Activated CD8-positive, alpha-beta T cell treated with anti-CD3 and anti-CD28 coated beads, Interleukin-2, amount 10 ng/mL, durations not matched to agents 7 days and 5 days (primary cell): ENCODE data around the gene MRPL12. TPM values are rescaled to one million over a fixed set of nuclear protein-coding genes. Genes with fewer than 3 reads are reported as not detected.
"Not testable (repeated sequence)": the region's sequence is repeated elsewhere in the genome, so short reads cannot be mapped to it uniquely, and the experiment has no call there.

Experiments used
- ATAC-seq: fragments of 150-1000 bp; cut with Tn5 transposase; one replicate; pipeline ENCODE4 v1.10.0; 2021; ENCODE audit warnings: moderate library complexity
- CTCF ChIA-PET: fragments of 350-600 bp; sonication (Branson Sonifier 250); formaldehyde crosslinking; loops from one replicate; lab custom pipeline; 2021; ENCODE audit warnings: antibody characterized with exemption; lab: Charles Lee
- POLR2A ChIA-PET: fragments of 350-600 bp; sonication (Branson Sonifier 250); formaldehyde crosslinking; loops from one replicate; lab custom pipeline; 2021; ENCODE audit warnings: antibody characterized with exemption; lab: Charles Lee
- DNase-seq: peaks from one replicate; pipeline ENCODE4 v3.0.0-alpha.2; 2020
- H3K27ac Mint-ChIP-seq: one replicate; pipeline ENCODE4 v1.8.0; 2021; ENCODE audit warnings: mild to moderate bottlenecking, mixed read lengths
- H3K27me3 Mint-ChIP-seq: one replicate; pipeline ENCODE4 v1.8.0; 2021; ENCODE audit warnings: low read depth, mixed read lengths
- H3K36me3 Mint-ChIP-seq: one replicate; pipeline ENCODE4 v1.8.0; 2021; ENCODE audit warnings: low read depth, mixed read lengths
- H3K4me1 Mint-ChIP-seq: one replicate; pipeline ENCODE4 v1.8.0; 2021; ENCODE audit warnings: low read depth, mixed read lengths
- H3K4me3 Mint-ChIP-seq: one replicate; pipeline ENCODE4 v1.8.0; 2021; ENCODE audit warnings: mild to moderate bottlenecking, mixed read lengths
- H3K9me3 Mint-ChIP-seq: one replicate; pipeline ENCODE4 v1.8.0; 2022; ENCODE audit warnings: mixed read lengths; ENCODE audit not compliant: insufficient read depth
- total RNA-seq, 2 experiments: library from RNA; stranded (reverse); gene quantifications; one replicate each; pipeline ENCODE4 v1.2.3, GENCODE V29; 2021

The MRPL12 gene
- total RNA-seq, 2 experiments from 2014 or later: 102 to 104 TPM

GRCh38 chr17:81666342-81667191 lies 36.6 kb upstream of the MRPL12 start, which contains the start of the genes CCDC137 and OXLD1:
Gene CCDC137, plus strand, starts transcription at chr17:81666737. Its CDS starts 30 bp downstream, at chr17:81666767.
Gene OXLD1, minus strand, starts transcription at chr17:81666605. Its CDS starts 28 bp downstream, at chr17:81666577.
- POLR2A ChIA-PET: interaction anchor here (0.6 to 5.3 kb wide), 10 partner anchors 9 to 51 kb away, joined by 3 to 31 read pairs (median 4); partner anchors contain the start of genes ARL16, HGS, MRPL12 and NPLOC4
- Mint-ChIP-seq H3K27ac (peak within 1 kb of the TSS; percentile 99), H3K4me1 (peaks cover 62% of the 10 kb centered on the region), H3K36me3 (peaks cover 51% of the 10 kb centered on the region), H3K4me3 (peak within 1 kb of the TSS; percentile 97), H3K9me3 (no peaks in the 10 kb centered on the region), H3K27me3 (no peaks in the 10 kb centered on the region)
- ATAC-seq (peak; percentile 89), DNase-seq (peak; percentile 96)
- CTCF ChIA-PET: interaction anchor here (1.5 kb wide), 1 partner anchor 36 kb away, joined by 5 read pairs; the partner anchor contains the start of gene MRPL12

GRCh38 chr17:81667754-81668153 lies 35.4 kb upstream of the MRPL12 start:
- H3K4me3 Mint-ChIP-seq: peak overlapping the region; percentile 97
- H3K27ac Mint-ChIP-seq: peak overlapping the region; percentile 76
- no peaks in the 10 kb centered on the region for H3K9me3 Mint-ChIP-seq
- H3K4me1 Mint-ChIP-seq: peaks cover 52% of the 10 kb centered on the region
- no peaks in the 10 kb centered on the region for H3K27me3 Mint-ChIP-seq
- ChIA-PET CTCF (interaction anchor here (1.1 kb wide), 1 partner anchor 35 kb away, joined by 4 read pairs; the partner anchor contains the start of gene MRPL12), POLR2A (no interaction called here)
- no peak for DNase-seq
- no peak for ATAC-seq
- H3K36me3 Mint-ChIP-seq: peaks cover 63% of the 10 kb centered on the region

GRCh38 chr17:81672504-81672903 lies 30.7 kb upstream of the MRPL12 start:
- no peaks in the 10 kb centered on the region for H3K27me3 Mint-ChIP-seq
- H3K4me3 Mint-ChIP-seq: no peak overlapping the region
- no peak for DNase-seq
- no peak for ATAC-seq
- H3K36me3 Mint-ChIP-seq: peaks cover 49% of the 10 kb centered on the region
- H3K9me3 Mint-ChIP-seq: no peaks in the 10 kb centered on the region
- H3K4me1 Mint-ChIP-seq: peaks cover 23% of the 10 kb centered on the region
- ChIA-PET CTCF (interaction anchor here (0.9 kb wide), 1 partner anchor 9 kb away, joined by 3 read pairs; no protein-coding TSS in a partner anchor), POLR2A (interaction anchor here (0.6 kb wide), 1 partner anchor 11 kb away, joined by 4 read pairs; the partner anchor contains the start of genes ARL16 and HGS)
- H3K27ac Mint-ChIP-seq: peak overlapping the region; percentile 20

GRCh38 chr17:81672954-81673353 lies 30.2 kb upstream of the MRPL12 start:
- H3K36me3 Mint-ChIP-seq: peaks cover 45% of the 10 kb centered on the region
- H3K4me1 Mint-ChIP-seq: peaks cover 18% of the 10 kb centered on the region
- no peak overlapping the region for H3K27ac Mint-ChIP-seq
- ATAC-seq: no peak
- no peaks in the 10 kb centered on the region for H3K27me3 Mint-ChIP-seq
- CTCF ChIA-PET: interaction anchor here (0.9 kb wide), 1 partner anchor 10 kb away, joined by 3 read pairs; no protein-coding TSS in a partner anchor
- H3K9me3 Mint-ChIP-seq: no peaks in the 10 kb centered on the region
- DNase-seq: no peak
- no peak overlapping the region for H3K4me3 Mint-ChIP-seq
- POLR2A ChIA-PET: no interaction called here

- ChIA-PET POLR2A (interaction anchor here (0.7 to 1.2 kb wide), 2 partner anchors 10 to 349 kb away, joined by 3 read pairs; partner anchors contain the start of genes ARL16, CENPX and HGS), CTCF (no interaction called here)
- H3K4me1 Mint-ChIP-seq: peaks cover 12% of the 10 kb centered on the region
- ATAC-seq (no peak), DNase-seq (no peak)
- H3K27ac Mint-ChIP-seq: no peak overlapping the region
- peaks cover 39% of the 10 kb centered on the region for H3K36me3 Mint-ChIP-seq
- no peaks in the 10 kb centered on the region for H3K9me3 Mint-ChIP-seq
- H3K27me3 Mint-ChIP-seq: no peaks in the 10 kb centered on the region
- H3K4me3 Mint-ChIP-seq: no peak overlapping the region
These were observed 29.5 kb upstream of the MRPL12 start for GRCh38 chr17:81673561-81674258.

- H3K4me1 Mint-ChIP-seq, H3K27me3 Mint-ChIP-seq, H3K27ac Mint-ChIP-seq, H3K4me3 Mint-ChIP-seq, ATAC-seq, H3K9me3 Mint-ChIP-seq: not testable (repeated sequence)
- peaks cover 28% of the 10 kb centered on the region for H3K36me3 Mint-ChIP-seq
- ChIA-PET CTCF (interaction anchor here (0.6 to 1.4 kb wide), 4 partner anchors 10 to 49 kb away, joined by 3 to 7 read pairs (median 4); partner anchors contain the start of gene MRPL12), POLR2A (interaction anchor here (0.8 to 0.9 kb wide), 2 partner anchors 10 to 28 kb away, joined by 3 to 5 read pairs; partner anchors contain the start of gene MRPL12)
- peak; percentile 46 for DNase-seq
These were observed 27.5 kb upstream of the MRPL12 start for GRCh38 chr17:81675515-81676221.

- Mint-ChIP-seq H3K9me3 (no peaks in the 10 kb centered on the region), H3K4me1 (peaks cover 10% of the 10 kb centered on the region), H3K36me3 (peaks cover 25% of the 10 kb centered on the region), H3K27me3 (no peaks in the 10 kb centered on the region), H3K27ac (no peak overlapping the region), H3K4me3 (no peak overlapping the region)
- ChIA-PET CTCF (no interaction called here), POLR2A (interaction anchor here (1.0 kb wide), 1 partner anchor 26 kb away, joined by 4 read pairs; the partner anchor contains the start of gene MRPL12)
- ATAC-seq (no peak), DNase-seq (no peak)
These were observed 26.3 kb upstream of the MRPL12 start for GRCh38 chr17:81676906-81677305.

GRCh38 chr17:81680150-81680549 lies 23.0 kb upstream of the MRPL12 start:
- Mint-ChIP-seq H3K9me3 (no peaks in the 10 kb centered on the region), H3K4me3 (no peak overlapping the region), H3K27ac (no peak overlapping the region), H3K36me3 (peaks cover 14% of the 10 kb centered on the region), H3K27me3 (no peaks in the 10 kb centered on the region), H3K4me1 (peaks cover 26% of the 10 kb centered on the region)
- no peak for ATAC-seq
- POLR2A ChIA-PET: interaction anchor here (1.0 kb wide), 1 partner anchor 22 kb away, joined by 3 read pairs; no protein-coding TSS in a partner anchor
- DNase-seq: no peak
- CTCF ChIA-PET: no interaction called here

GRCh38 chr17:81681672-81682071 lies 21.5 kb upstream of the MRPL12 start:
- Mint-ChIP-seq H3K9me3 (no peaks in the 10 kb centered on the region), H3K27me3 (no peaks in the 10 kb centered on the region), H3K4me3 (no peak overlapping the region), H3K36me3 (peaks cover 26% of the 10 kb centered on the region), H3K4me1 (peaks cover 34% of the 10 kb centered on the region), H3K27ac (no peak overlapping the region)
- ATAC-seq (no peak), DNase-seq (no peak)
- POLR2A ChIA-PET: interaction anchor here (4.7 kb wide), 1 partner anchor 22 kb away, joined by 50 read pairs; the partner anchor contains the start of gene MRPL12
- CTCF ChIA-PET: no interaction called here

GRCh38 chr17:81682565-81683207 lies 20.5 kb upstream of the MRPL12 start:
- Mint-ChIP-seq H3K27me3 (no peaks in the 10 kb centered on the region), H3K4me1 (peaks cover 34% of the 10 kb centered on the region), H3K9me3 (no peaks in the 10 kb centered on the region), H3K4me3 (peak overlapping the region; percentile 88), H3K27ac (peak overlapping the region; percentile 83), H3K36me3 (peaks cover 35% of the 10 kb centered on the region)
- POLR2A ChIA-PET: interaction anchor here (0.6 to 4.7 kb wide), 7 partner anchors 9 to 24 kb away, joined by 3 to 50 read pairs (median 4); partner anchors contain the start of genes CCDC137, MRPL12 and OXLD1
- DNase-seq (no peak), ATAC-seq (no peak)
- CTCF ChIA-PET: interaction anchor here (1.0 kb wide), 1 partner anchor 12 kb away, joined by 3 read pairs; no protein-coding TSS in a partner anchor
